Erythroblast (primary cell): ENCODE measurements around the gene PGLYRP1.

Source experiments
- DNase-seq, 2 experiments: peaks; one replicate each; lab custom pipeline; 2025; lab: John Stamatoyannopoulos, UW
- GATA1 ChIP-seq: IDR thresholded peaks from 2 replicates; pipeline ENCODE4 v1.6.1; 2011; ENCODE audit warnings: low read depth, mild to moderate bottlenecking, control low read depth, low read length, moderate library complexity
- POLR2A ChIP-seq: IDR thresholded peaks from 2 replicates; pipeline ENCODE4 v1.6.1; 2011; ENCODE audit warnings: mild to moderate bottlenecking, low read length

The PGLYRP1 gene

GRCh38 chr19:45975306-45976070 lies 47.4 kb downstream of the PGLYRP1 start:
- no peak for DNase-seq

GRCh38 chr19:45973553-45974338 lies 49.1 kb downstream of the PGLYRP1 start, which contains the start of gene NOVA2:
NOVA2 (minus strand) TSS chr19:45973865; CDS start chr19:45973351, 514 bp downstream.
- TF ChIP-seq GATA1 (no peak), POLR2A (no peak)
- DNase-seq: peak; percentile 63 to 64

More at GRCh38 chr19:45975306-45976070, 47.4 kb downstream of the PGLYRP1 start:
- TF ChIP-seq POLR2A (no peak), GATA1 (no peak)

GRCh38 chr19:45972947-45973540 lies 49.8 kb downstream of the PGLYRP1 start:
- TF ChIP-seq POLR2A: no peak
- TF ChIP-seq GATA1: no peak
- no peak for DNase-seq

GRCh38 chr19:45972081-45972946 lies 50.5 kb downstream of the PGLYRP1 start:
- no peak for DNase-seq
- no peak for TF ChIP-seq GATA1
- TF ChIP-seq POLR2A: no peak

GRCh38 chr19:45971260-45971902 lies 51.5 kb downstream of the PGLYRP1 start:
- TF ChIP-seq POLR2A: no peak
- TF ChIP-seq GATA1: no peak
- no peak for DNase-seq

- no peak for DNase-seq
- TF ChIP-seq GATA1 (no peak), POLR2A (no peak)
Measured at GRCh38 chr19:45969676-45970075, 53.2 kb downstream of the PGLYRP1 start.
